HepG2 (cell line): ENCODE measurements around the gene PDE9A. TPM values are rescaled to one million over a fixed set of nuclear protein-coding genes. Genes with fewer than 3 reads are reported as not detected.

ENCODE experiments used
- ATF7 ChIP-seq, 2 experiments: fragments of 450-650 bp in 1 of 2; sonication (generic) in 1 of 2; formaldehyde crosslinking in 1 of 2; IDR thresholded peaks; 2 replicates each; pipeline versions ENCODE4 v1.4.0 to v1.6.1; 2016 to 2020; ENCODE audit warnings: antibody characterized with exemption in 1 of 2, mild to moderate bottlenecking in 1 of 2, missing genetic modification reagents in 1 of 2
- EEA1 ChIP-seq: sonication (generic); formaldehyde crosslinking; IDR thresholded peaks from 2 replicates; pipeline ENCODE4 v1.5.1; 2020; ENCODE audit warnings: mild to moderate bottlenecking, missing genetic modification reagents, borderline replicate concordance
- GATA4 ChIP-seq: sonication (generic); IDR thresholded peaks from 2 replicates; pipeline ENCODE4 v1.6.1; 2016; ENCODE audit warnings: antibody characterized with exemption, low read depth, borderline replicate concordance
- HBP1 ChIP-seq: IDR thresholded peaks from 2 replicates; pipeline ENCODE4 v1.6.1; 2016; ENCODE audit warnings: low read depth, control low read depth
- KLF15 ChIP-seq: sonication (generic); formaldehyde crosslinking; IDR thresholded peaks from 2 replicates; pipeline ENCODE4 v1.8.1; 2023; ENCODE audit warnings: borderline replicate concordance, mild to moderate bottlenecking, inconsistent platforms, missing genetic modification reagents, mixed read lengths
- MED13 ChIP-seq: sonication (generic); formaldehyde crosslinking; IDR thresholded peaks from 2 replicates; pipeline ENCODE4 v1.5.0; 2020; ENCODE audit warnings: missing genetic modification reagents
- MLLT10 ChIP-seq: sonication (generic); formaldehyde crosslinking; IDR thresholded peaks from 2 replicates; pipeline ENCODE4 v1.4.0; 2020; ENCODE audit warnings: missing genetic modification reagents
- MTERF4 ChIP-seq: sonication (generic); formaldehyde crosslinking; IDR thresholded peaks from 2 replicates; pipeline ENCODE4 v1.8.0; 2023; ENCODE audit warnings: mild to moderate bottlenecking, missing genetic modification reagents
- NR2F1 ChIP-seq, 2 experiments: fragments of 450-650 bp in 1 of 2; formaldehyde crosslinking in 1 of 2; IDR thresholded peaks; 2 replicates each; pipeline versions ENCODE4 v1.5.0 to v1.6.1; 2016 to 2020; ENCODE audit warnings: mild to moderate bottlenecking in 1 of 2, missing compliant biosample characterization in 1 of 2, missing genetic modification reagents in 1 of 2, moderate library complexity in 1 of 2
- RBM22 ChIP-seq: fragments of 200-400 bp; formaldehyde crosslinking; optimal IDR thresholded peaks from 2 replicates; pipeline ENCODE3; 2017; ENCODE audit warnings: mild to moderate bottlenecking, low read length, moderate library complexity
- STAG1 ChIP-seq: sonication (generic); formaldehyde crosslinking; IDR thresholded peaks from 2 replicates; pipeline ENCODE4 v1.4.0; 2020; ENCODE audit warnings: missing genetic modification reagents
- XRCC5 ChIP-seq: fragments of 200-400 bp; formaldehyde crosslinking; optimal IDR thresholded peaks from 2 replicates; pipeline ENCODE3; 2017; ENCODE audit warnings: mild to moderate bottlenecking, low read length
- ZNF326 ChIP-seq: sonication (generic); formaldehyde crosslinking; IDR thresholded peaks from 2 replicates; pipeline ENCODE4 v1.4.0; 2020; ENCODE audit warnings: missing genetic modification reagents, borderline replicate concordance
- ZNF547 ChIP-seq: sonication (generic); formaldehyde crosslinking; IDR thresholded peaks from 2 replicates; pipeline ENCODE4 v1.5.1; 2020; ENCODE audit warnings: mild to moderate bottlenecking, missing genetic modification reagents
- ZNF646 ChIP-seq: sonication (generic); formaldehyde crosslinking; IDR thresholded peaks from 2 replicates; pipeline ENCODE4 v1.9.0; 2021; ENCODE audit warnings: mild to moderate bottlenecking, missing genetic modification reagents
- ZNF660 ChIP-seq: sonication (generic); formaldehyde crosslinking; IDR thresholded peaks from 2 replicates; pipeline ENCODE4 v1.5.1; 2020; ENCODE audit warnings: mild to moderate bottlenecking, low read depth, missing genetic modification reagents, borderline replicate concordance
- ZNF709 ChIP-seq: sonication (generic); formaldehyde crosslinking; IDR thresholded peaks from 2 replicates; pipeline ENCODE4 v1.5.0; 2020; ENCODE audit warnings: mild to moderate bottlenecking, missing genetic modification reagents
- polyA plus RNA-seq, 8 experiments: library from polyadenylated mRNA; depleted of rRNA in 3 of 8; stranded (reverse) in 7 of 8; unstranded in 1 of 8; fragments of >200 nt; fragmentation: Illumina TruSeq in 4 of 8; extraction: Trizol in 4 of 8; gene quantifications; 2 replicates each; pipeline versions ENCODE4 v1.2.1 to v1.2.3, GENCODE V29; 2011 to 2016; ENCODE audit warnings: low read depth in 4 of 8, missing spikeins in 1 of 8, mixed read lengths in 1 of 8; ENCODE audit not compliant: insufficient read depth in 1 of 8
- total RNA-seq, 5 experiments: library from RNA; depleted of rRNA; stranded (reverse); fragments of >200 nt; fragmentation: Illumina TruSeq; extraction: Trizol; gene quantifications; 2 replicates each; pipeline ENCODE4 v1.2.3, GENCODE V29; 2016; ENCODE audit warnings: low read depth in 1 of 5
- TF ChIP-seq, protein P1 (sequence below): sonication (generic); formaldehyde crosslinking; IDR thresholded peaks from 2 replicates; pipeline ENCODE4 v1.5.0; 2020; ENCODE audit warnings: missing genetic modification reagents, mild to moderate bottlenecking, borderline replicate concordance
- TF ChIP-seq, protein P2 (sequence below): IDR thresholded peaks from 2 replicates; pipeline ENCODE4 v1.6.1; 2016

PDE9A gene
- total and polyA plus RNA-seq, 2 of the 13 experiments (the other 11 are each of a cell fraction or from before 2014, with no cell fraction given): 4.6 to 19.7 TPM

DNA sequence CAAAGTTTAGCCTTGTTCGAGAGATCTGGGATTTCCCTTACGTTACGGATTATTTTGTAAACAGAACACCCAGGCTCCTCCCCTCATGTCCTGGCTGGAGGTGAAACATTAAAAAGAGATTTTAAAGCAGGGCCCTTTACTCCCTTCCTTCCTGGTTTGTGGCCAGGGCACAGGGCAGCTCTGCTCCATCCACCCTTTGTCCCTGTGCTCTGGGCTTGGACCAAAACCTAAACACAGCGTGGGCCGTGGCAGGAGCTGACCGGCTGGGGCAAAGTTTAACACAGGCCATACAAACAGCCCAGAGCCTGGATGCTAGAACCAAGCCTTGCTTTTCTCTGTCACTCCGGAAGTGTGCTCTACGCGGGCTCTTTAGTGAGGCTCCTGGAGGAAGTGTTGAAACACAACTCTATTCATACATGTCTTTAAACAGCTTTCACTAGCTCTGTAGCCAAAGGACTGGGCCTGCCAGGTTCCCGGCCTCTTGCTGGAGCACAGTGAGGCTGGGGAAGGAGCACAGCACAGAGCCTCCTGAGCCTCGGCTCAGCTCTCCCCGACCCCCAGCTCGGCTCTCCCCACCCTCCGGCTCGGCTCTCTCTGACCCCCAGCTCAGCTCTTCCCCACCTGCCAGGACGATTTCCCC, 84.7 kb downstream of the PDE9A start (continued):
- TF ChIP-seq ATF7 (IDR thresholded peaks at IDR 0.05) (no peak), ATF7 (CRISPR knock-in tag; IDR thresholded peaks at IDR 0.05) (no peak), ZNF646 (CRISPR knock-in tag) (no peak), XRCC5 (peak; percentile 63), STAG1 (CRISPR knock-in tag) (peak; percentile 26), MED13 (CRISPR knock-in tag) (no peak), EEA1 (CRISPR knock-in tag) (no peak), RBM22 (no peak), ZNF660 (CRISPR knock-in tag) (no peak), KLF15 (CRISPR knock-in tag) (no peak), NR2F1 (CRISPR knock-in tag; IDR thresholded peaks at IDR 0.05) (no peak), ZNF709 (CRISPR knock-in tag) (no peak), ZNF547 (no peak), MTERF4 (CRISPR knock-in tag) (no peak), MLLT10 (CRISPR knock-in tag) (no peak), HBP1 (no peak), GATA4 (peak; percentile 38; the same call in 1 of the 2 replicates), ZNF326 (CRISPR knock-in tag) (no peak)
- TF ChIP-seq, protein P1, sequence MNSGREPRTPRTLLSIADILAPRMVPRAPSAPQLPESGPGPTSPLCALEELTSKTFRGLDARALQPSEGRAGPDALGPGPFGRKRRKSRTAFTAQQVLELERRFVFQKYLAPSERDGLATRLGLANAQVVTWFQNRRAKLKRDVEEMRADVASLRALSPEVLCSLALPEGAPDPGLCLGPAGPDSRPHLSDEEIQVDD (CRISPR knock-in tag): no peak
- TF ChIP-seq, protein P2, sequence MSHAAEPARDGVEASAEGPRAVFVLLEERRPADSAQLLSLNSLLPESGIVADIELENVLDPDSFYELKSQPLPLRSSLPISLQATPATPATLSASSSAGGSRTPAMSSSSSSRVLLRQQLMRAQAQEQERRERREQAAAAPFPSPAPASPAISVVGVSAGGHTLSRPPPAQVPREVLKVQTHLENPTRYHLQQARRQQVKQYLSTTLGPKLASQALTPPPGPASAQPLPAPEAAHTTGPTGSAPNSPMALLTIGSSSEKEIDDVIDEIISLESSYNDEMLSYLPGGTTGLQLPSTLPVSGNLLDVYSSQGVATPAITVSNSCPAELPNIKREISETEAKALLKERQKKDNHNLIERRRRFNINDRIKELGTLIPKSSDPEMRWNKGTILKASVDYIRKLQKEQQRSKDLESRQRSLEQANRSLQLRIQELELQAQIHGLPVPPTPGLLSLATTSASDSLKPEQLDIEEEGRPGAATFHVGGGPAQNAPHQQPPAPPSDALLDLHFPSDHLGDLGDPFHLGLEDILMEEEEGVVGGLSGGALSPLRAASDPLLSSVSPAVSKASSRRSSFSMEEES (CRISPR knock-in tag): peak; percentile 54; the same call in 1 of the 2 replicates
